Pancreas (tissue), 10 donors: ENCODE measurements around the gene GPR157. TPM values are rescaled to one million over a fixed set of nuclear protein-coding genes. Genes with fewer than 3 reads are reported as not detected.

Experiments
- ATAC-seq, 4 donors: fragments of 200-7000 bp; cut with Tn5 transposase; one replicate each; pipeline versions ENCODE4 v1.8.0 to v1.9.1; 2020; ENCODE audit warnings: mild to moderate bottlenecking in 4 of 4, moderate library complexity in 4 of 4
- DNase-seq, 6 donors: peaks; one replicate each; pipeline ENCODE4 v3.0.0-alpha.2; 2020
- FAIRE-seq: peaks from 2 replicates; lab custom pipeline; 2012; peaks lifted over from hg19 to GRCh38; lab: Jason Lieb, UNC
- H3K27ac ChIP-seq, 4 donors: fragments of 200-600 bp; sonication (generic); 1 replicate in 3 of 4; 2 replicates in 1 of 4; pipeline versions ENCODE4 v1.5.0 to v1.8.0; 2020
- H3K27me3 ChIP-seq, 4 donors: fragments of 200-600 bp; one replicate each; pipeline ENCODE4 v1.8.0; 2021
- H3K36me3 ChIP-seq, 3 donors: fragments of 200-600 bp; sonication (generic) in 1 of 3; one replicate each; pipeline versions ENCODE4 v1.5.0 to v1.8.0; 2020 to 2021
- H3K4me1 ChIP-seq, 3 donors: fragments of 200-600 bp; one replicate each; pipeline ENCODE4 v1.8.0; 2021
- H3K4me3 ChIP-seq, 4 donors: fragments of 200-600 bp; sonication (generic) in 2 of 4; one replicate each; pipeline versions ENCODE4 v1.5.0 to v1.8.0; 2020 to 2021
- H3K9me3 ChIP-seq, 4 donors: fragments of 200-600 bp; one replicate each; pipeline ENCODE4 v1.8.0; 2021
- CTCF ChIP-seq, 4 donors: fragments of 200-600 bp; sonication (generic) in 3 of 4; IDR thresholded peaks; one replicate each; pipeline versions ENCODE4 v1.5.0 to v1.8.0; 2021; ENCODE audit warnings: antibody characterized with exemption in 4 of 4
- WGBS, 2 donors: extraction: QIAGEN DNeasy Blood & Tissue Kit; methylation state at CpG; one replicate each; pipeline ENCODE4 v1.1.7; 2013; 5-methylcytosine and 5-hydroxymethylcytosine counted together
- intact Hi-C, 3 donors: fragments of 100-400 bp; cut with DNase I; formaldehyde crosslinking; loops; one replicate each; pipeline versions ENCODE4 v1.11.1 to v1.14.2; 2022
- polyA plus RNA-seq, 2 donors: library from polyadenylated mRNA; stranded (reverse); fragments of 200-250 nt; gene quantifications; one replicate each; pipeline ENCODE4 v1.2.3, GENCODE V29; 2013
- total RNA-seq, 6 donors: library from RNA; stranded (reverse); fragmentation: NEBNext Ultra II Directional in 4 of 6; extraction: Animal tissue kit (Norgen Biotek cat#: 25700) in 4 of 6; gene quantifications; one replicate each; pipeline versions ENCODE4 v1.2.1 to v1.2.4, GENCODE V29; 2021 to 2023
- donor health status: healthy with polysubstance abuse.
- donor health status: DM: no; HTN: no; CAD: no; lungs with moderate emphysema.
- donor health status: DM: no; HTN: no; CAD: no.
- donor health status: control.
- donor health status: control.
- donor health status: Bipolar disorder and iron deficiency.
- donor health status: DM: yes; HTN: yes; CAD: no.
- donor health status: DM: no; HTN: no; CAD: no.
- donor health status: DM: no; HTN: no; CAD: no.
- donor health status: DM: yes; HTN: yes; CAD: no.

The GPR157 gene
- total and polyA plus RNA-seq, 8 donors: 2.1 to 6.2 (median 5.0) TPM

- no peaks in the 10 kb centered on the region for H3K36me3 ChIP-seq
- intact Hi-C loops: no loop called here
Measured at GRCh38 chr1:9166289-9167235, 37.7 kb upstream of the GPR157 start.

GRCh38 chr1:9165396-9165795 lies 36.5 kb upstream of the GPR157 start:
- Histone ChIP-seq H3K27ac (no peak overlapping the region), H3K9me3 (no peaks in the 10 kb centered on the region), H3K4me3 (no peak overlapping the region), H3K4me1 (peaks cover 22 to 32% (median 23%) of the 10 kb centered on the region in 3 donors), H3K27me3 (no peaks in the 10 kb centered on the region), H3K36me3 (no peaks in the 10 kb centered on the region)
- no peak for DNase-seq
- intact Hi-C loops: no loop called here
- TF ChIP-seq CTCF (IDR thresholded peaks at IDR 0.05): no peak
- ATAC-seq: no peak
- WGBS, 2 donors: 86 to 93% methylated on average over 7 of the region's 7 CpGs
- no peak for FAIRE-seq

More at GRCh38 chr1:9166289-9167235, 37.7 kb upstream of the GPR157 start:
- H3K27ac ChIP-seq: no peak overlapping the region
- H3K4me3 ChIP-seq: no peak overlapping the region
- FAIRE-seq (no peak), ATAC-seq (no peak), DNase-seq (no peak)
- H3K9me3 ChIP-seq: no peaks in the 10 kb centered on the region
- no peaks in the 10 kb centered on the region for H3K27me3 ChIP-seq
- TF ChIP-seq CTCF (IDR thresholded peaks at IDR 0.05): no peak
- WGBS, 2 donors: 87 to 88% methylated on average over 27 of the region's 27 CpGs
- H3K4me1 ChIP-seq: peaks cover 17 to 30% (median 19%) of the 10 kb centered on the region in 3 donors

- Histone ChIP-seq H3K4me1 (peaks cover 22 to 32% (median 23%) of the 10 kb centered on the region in 3 donors), H3K4me3 (no peak overlapping the region), H3K9me3 (no peaks in the 10 kb centered on the region), H3K27me3 (no peaks in the 10 kb centered on the region), H3K27ac (peak overlapping the region in 3 of 4 donors; percentile 7 to 93 (median 74)), H3K36me3 (no peaks in the 10 kb centered on the region)
- no peak for ATAC-seq
- WGBS, 2 donors: 67 to 76% methylated on average over 7 of the region's 7 CpGs
- no peak for FAIRE-seq
- no peak for TF ChIP-seq CTCF (IDR thresholded peaks at IDR 0.05)
- DNase-seq: no peak
- intact Hi-C loops: no loop called here
Measured at GRCh38 chr1:9164919-9165318, 36.0 kb upstream of the GPR157 start.

GRCh38 chr1:9164532-9164900 lies 35.6 kb upstream of the GPR157 start:
- Histone ChIP-seq H3K9me3 (no peaks in the 10 kb centered on the region), H3K27ac (peak overlapping the region in 3 of 4 donors; percentile 7 to 93 (median 74)), H3K36me3 (no peaks in the 10 kb centered on the region), H3K27me3 (no peaks in the 10 kb centered on the region), H3K4me1 (peaks cover 22 to 32% (median 23%) of the 10 kb centered on the region in 3 donors), H3K4me3 (no peak overlapping the region)
- intact Hi-C loops: no loop called here
- FAIRE-seq: no peak
- no peak for TF ChIP-seq CTCF (IDR thresholded peaks at IDR 0.05)
- ATAC-seq: no peak
- 45 to 61% methylated on average over 4 of the region's 4 CpGs for WGBS, 2 donors
- DNase-seq: no peak

GRCh38 chr1:9161963-9162362 lies 33.1 kb upstream of the GPR157 start:
- Histone ChIP-seq H3K36me3 (no peaks in the 10 kb centered on the region), H3K27ac (peak overlapping the region; percentile 7 to 93 (median 68)), H3K4me1 (peaks cover 22 to 32% (median 23%) of the 10 kb centered on the region in 3 donors), H3K27me3 (no peaks in the 10 kb centered on the region), H3K9me3 (no peaks in the 10 kb centered on the region), H3K4me3 (no peak overlapping the region)
- ATAC-seq (peak; percentile 19 to 46 (median 44)), FAIRE-seq (no peak), DNase-seq (peak in 1 of 6 donors; percentile 60)
- no peak for TF ChIP-seq CTCF (IDR thresholded peaks at IDR 0.05)
- intact Hi-C loops: no loop called here
- 45 to 48% methylated on average over 7 of the region's 9 CpGs for WGBS, 2 donors
